T47D (cell line): ENCODE data around the gene ZNF682.

Experiments used
- DNase-seq, 2 experiments: peaks; one replicate each; pipeline versions ENCODE4 v3.0.0 to v3.0.0-alpha.2; 2011 to 2012; ENCODE audit warnings: low read depth in 1 of 2, low spot score in 1 of 2
- JUND ChIP-seq: IDR thresholded peaks from 2 replicates; pipeline ENCODE4 v1.6.1; 2012; ENCODE audit warnings: low read depth
- in situ Hi-C: cut with HindIII; loops from 2 replicates; pipeline ENCODE4 v1.10.0; 2016; ENCODE audit warnings: low sequenced_read_pairs, low pct_unique_long_range_greater_than_20kb

Gene ZNF682

DNA sequence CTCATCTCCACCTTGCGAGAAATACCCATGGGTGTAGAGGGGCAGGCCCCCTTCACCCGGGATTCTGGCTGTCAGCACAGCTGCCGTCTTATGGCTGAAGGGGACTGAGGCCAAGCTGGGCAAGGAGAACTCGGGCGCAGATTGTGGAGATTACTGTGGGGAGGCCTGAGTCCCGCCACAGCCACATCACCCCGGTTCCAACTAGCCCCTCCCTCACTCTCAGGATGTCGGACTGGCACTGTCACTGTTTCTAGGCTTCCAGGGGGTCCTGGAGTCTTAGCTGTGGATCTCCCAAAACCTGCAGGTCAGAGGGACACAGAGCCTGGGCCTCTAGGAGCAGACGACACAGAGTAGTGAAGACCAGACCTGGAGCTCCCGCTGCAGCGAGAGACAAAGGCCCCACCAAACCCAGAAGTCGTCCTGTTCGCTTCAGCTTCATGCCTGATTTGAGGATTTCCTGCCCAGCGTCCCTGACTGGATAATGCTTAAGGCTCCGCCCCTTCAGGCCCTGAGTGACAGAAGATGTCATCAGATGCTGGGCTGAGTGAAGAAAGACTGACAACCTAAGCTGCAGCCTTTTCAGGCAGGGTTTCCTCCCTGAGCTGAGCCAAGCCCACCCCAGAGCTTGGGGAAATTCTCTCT, 82.8 kb downstream of the ZNF682 start:
- in situ Hi-C loops: no loop called here
- peak in 1 of 2 experiments; percentile 20 for DNase-seq
- TF ChIP-seq JUND: no peak

- DNase-seq: no peak
- in situ Hi-C loops: no loop called here
- no peak for TF ChIP-seq JUND
These were observed 84.1 kb downstream of the ZNF682 start for GRCh38 chr19:19955208-19955607.
